OCI-LY3 (cell line): Measurements from ENCODE around the gene SIRPG.

Source experiments
- EZH2phosphoT487 ChIP-seq: fragments of 200-600 bp; shearing (Covaris generic); IDR thresholded peaks from 2 replicates; pipeline ENCODE4 v1.6.1; 2018; ENCODE audit warnings: antibody characterized with exemption, mixed run types, low read depth
- TF ChIP-seq, protein P1 (sequence below): fragments of 200-600, 300-600 bp; sonication (generic); IDR thresholded peaks from 2 replicates; pipeline ENCODE4 v1.5.1; 2014; ENCODE audit warnings: antibody characterized with exemption, low read length, low read depth

DNA sequence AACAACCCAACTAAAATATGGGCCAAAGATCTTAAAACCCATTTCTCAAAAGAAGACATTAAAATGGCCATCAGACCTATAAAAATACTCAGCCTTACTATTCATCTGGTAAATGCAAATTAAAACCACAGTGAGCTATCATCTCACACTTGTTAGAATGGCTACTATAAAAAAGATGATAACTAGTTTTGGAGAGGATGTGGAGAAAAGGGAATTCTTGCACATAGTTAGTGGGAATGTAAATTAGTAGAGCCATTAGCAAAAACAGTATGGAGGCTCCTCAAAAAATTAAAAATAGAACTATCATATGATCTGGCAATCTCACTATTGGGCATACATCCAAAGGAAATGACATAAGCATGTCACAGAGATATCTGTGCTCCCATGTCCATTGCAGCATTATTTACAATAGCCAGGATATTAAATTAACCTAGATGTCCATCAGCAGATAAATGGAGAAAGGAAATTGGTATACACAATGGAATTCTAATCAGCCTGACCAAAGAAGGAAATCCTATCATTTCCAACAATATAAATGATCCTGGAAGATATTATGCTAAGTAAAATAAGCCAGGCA is 40.6 kb downstream of the SIRPG start:
- TF ChIP-seq, protein P1, sequence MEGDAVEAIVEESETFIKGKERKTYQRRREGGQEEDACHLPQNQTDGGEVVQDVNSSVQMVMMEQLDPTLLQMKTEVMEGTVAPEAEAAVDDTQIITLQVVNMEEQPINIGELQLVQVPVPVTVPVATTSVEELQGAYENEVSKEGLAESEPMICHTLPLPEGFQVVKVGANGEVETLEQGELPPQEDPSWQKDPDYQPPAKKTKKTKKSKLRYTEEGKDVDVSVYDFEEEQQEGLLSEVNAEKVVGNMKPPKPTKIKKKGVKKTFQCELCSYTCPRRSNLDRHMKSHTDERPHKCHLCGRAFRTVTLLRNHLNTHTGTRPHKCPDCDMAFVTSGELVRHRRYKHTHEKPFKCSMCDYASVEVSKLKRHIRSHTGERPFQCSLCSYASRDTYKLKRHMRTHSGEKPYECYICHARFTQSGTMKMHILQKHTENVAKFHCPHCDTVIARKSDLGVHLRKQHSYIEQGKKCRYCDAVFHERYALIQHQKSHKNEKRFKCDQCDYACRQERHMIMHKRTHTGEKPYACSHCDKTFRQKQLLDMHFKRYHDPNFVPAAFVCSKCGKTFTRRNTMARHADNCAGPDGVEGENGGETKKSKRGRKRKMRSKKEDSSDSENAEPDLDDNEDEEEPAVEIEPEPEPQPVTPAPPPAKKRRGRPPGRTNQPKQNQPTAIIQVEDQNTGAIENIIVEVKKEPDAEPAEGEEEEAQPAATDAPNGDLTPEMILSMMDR, result no peak
- TF ChIP-seq EZH2phosphoT487, result no peak
